Measurements from ENCODE around the gene FAM13A. TPM values are rescaled to one million over a fixed set of nuclear protein-coding genes. Genes with fewer than 3 reads are reported as not detected.

Gene FAM13A
- total and polyA plus RNA-seq, 2 donors (not counting 1 experiment from before 2014, with no cell fraction given), result 0.51 to 2.1 TPM

- no peak for ATAC-seq (ENCODE audit: low read depth)
- intact Hi-C loops (cut with micrococcal nuclease), result loop anchor here (5.0 kb wide), 1 partner anchor 1349 kb away; no protein-coding TSS in a partner anchor
- H3K36me3 ChIP-seq (replicated peaks in 1 of 2; ENCODE audit: control extremely low read depth in 1 of 2, control insufficient read depth in 1 of 2, extremely low read depth in 1 of 2, insufficient read depth in 2 of 2, low read length in 1 of 2), result no peaks in the 10 kb centered on the region
- H3K4me2 ChIP-seq (replicated peaks; ENCODE audit: low read depth, low read length, poor library complexity, severe bottlenecking), result no peak overlapping the region
- H3K4me1 ChIP-seq (ENCODE audit: control insufficient read depth in 2 of 2, insufficient read depth in 2 of 2, low read length in 2 of 2), result no peaks in the 10 kb centered on the region
- no peaks in the 10 kb centered on the region for H3K4me1 Mint-ChIP-seq
- no peaks in the 10 kb centered on the region for H3K79me2 ChIP-seq (ENCODE audit: control insufficient read depth, insufficient read depth, low read length)
- no peak overlapping the region for H3K27ac ChIP-seq (ENCODE audit: low read length in 2 of 2)
- no peak overlapping the region for H3K27ac Mint-ChIP-seq
- H4K20me1 ChIP-seq (ENCODE audit: control insufficient read depth, insufficient read depth, low read length, poor library complexity, severe bottlenecking), result no peaks in the 10 kb centered on the region
- POLR2A ChIA-PET, result no interaction called here
- no CpG with 5 or more reads among the region's 3 CpGs for WGBS (ENCODE audit: insufficient coverage)
- no peak overlapping the region for H3K4me3 Mint-ChIP-seq
- no peak overlapping the region for H2AFZ ChIP-seq (ENCODE audit: insufficient read depth, low read depth, low read length, poor library complexity, severe bottlenecking)
- TF ChIP-seq CTCF (IDR thresholded peaks at IDR 0.05), result no peak
- TF ChIP-seq EZH2 (IDR thresholded peaks at IDR 0.05; ENCODE audit: borderline replicate concordance, insufficient read depth, low read depth, low read length, poor library complexity, severe bottlenecking), result no peak
- H3K27me3 ChIP-seq (replicated peaks in 1 of 4; ENCODE audit: control extremely low read depth in 1 of 4, control insufficient read depth in 3 of 4, insufficient read depth in 4 of 4, low read length in 3 of 4), result no peaks in the 10 kb centered on the region
- peaks cover 3% of the 10 kb centered on the region for H3K27me3 Mint-ChIP-seq
- H3K9ac ChIP-seq (ENCODE audit: low read length), result no peak overlapping the region
- DNase-seq, result no peak
- CTCF ChIA-PET, result interaction anchor here (6.8 to 9.6 kb wide), 2 partner anchors 208 to 486 kb away, joined by 89 to 148 read pairs; no protein-coding TSS in a partner anchor
- no peak overlapping the region for H3K4me3 ChIP-seq (ENCODE audit: control extremely low read depth in 1 of 5, extremely low read depth in 1 of 5, insufficient read depth in 1 of 5, low read depth in 2 of 5, low read length in 4 of 5)
- H3K9me3 Mint-ChIP-seq (ENCODE audit: insufficient read depth), result no peaks in the 10 kb centered on the region
- H3K9me3 ChIP-seq (ENCODE audit: control extremely low read depth in 1 of 3, control insufficient read depth in 2 of 3, insufficient read depth in 1 of 3, low read length in 2 of 3), result no peaks in the 10 kb centered on the region
Measured at GRCh38 chr4:89026542-89026941, 30.4 kb downstream of the FAM13A start.

- Histone ChIP-seq H3K4me3 (ENCODE audit: control extremely low read depth in 1 of 5, extremely low read depth in 1 of 5, insufficient read depth in 1 of 5, low read depth in 2 of 5, low read length in 4 of 5) (no peak overlapping the region), H3K36me3 (replicated peaks in 1 of 2; ENCODE audit: control extremely low read depth in 1 of 2, control insufficient read depth in 1 of 2, extremely low read depth in 1 of 2, insufficient read depth in 2 of 2, low read length in 1 of 2) (no peaks in the 10 kb centered on the region), H3K79me2 (ENCODE audit: control insufficient read depth, insufficient read depth, low read length) (no peaks in the 10 kb centered on the region), H3K9me3 (ENCODE audit: control extremely low read depth in 1 of 3, control insufficient read depth in 2 of 3, insufficient read depth in 1 of 3, low read length in 2 of 3) (no peaks in the 10 kb centered on the region), H4K20me1 (ENCODE audit: control insufficient read depth, insufficient read depth, low read length, poor library complexity, severe bottlenecking) (no peaks in the 10 kb centered on the region), H3K27me3 (replicated peaks in 1 of 4; ENCODE audit: control extremely low read depth in 1 of 4, control insufficient read depth in 3 of 4, insufficient read depth in 4 of 4, low read length in 3 of 4) (no peaks in the 10 kb centered on the region), H3K9ac (ENCODE audit: low read length) (no peak overlapping the region), H3K4me1 (ENCODE audit: control insufficient read depth in 2 of 2, insufficient read depth in 2 of 2, low read length in 2 of 2) (no peaks in the 10 kb centered on the region), H3K27ac (ENCODE audit: low read length in 2 of 2) (no peak overlapping the region), H3K4me2 (replicated peaks; ENCODE audit: low read depth, low read length, poor library complexity, severe bottlenecking) (no peak overlapping the region), H2AFZ (ENCODE audit: insufficient read depth, low read depth, low read length, poor library complexity, severe bottlenecking) (no peak overlapping the region)
- WGBS (ENCODE audit: insufficient coverage), result no CpG with 5 or more reads among the region's 4 CpGs
- POLR2A ChIA-PET, result no interaction called here
- ATAC-seq (ENCODE audit: low read depth), result peak; percentile 73
- intact Hi-C loops (cut with micrococcal nuclease), result loop anchor here (1.0 to 5.0 kb wide), 6 partner anchors 206 to 992 kb away; no protein-coding TSS in a partner anchor
- Mint-ChIP-seq H3K27ac (no peak overlapping the region), H3K4me1 (no peaks in the 10 kb centered on the region), H3K27me3 (peaks cover 3% of the 10 kb centered on the region), H3K9me3 (ENCODE audit: insufficient read depth) (no peaks in the 10 kb centered on the region), H3K4me3 (no peak overlapping the region)
- peak; percentile 75 for DNase-seq
- TF ChIP-seq CTCF (IDR thresholded peaks at IDR 0.05) (peak; percentile 90), EZH2 (IDR thresholded peaks at IDR 0.05; ENCODE audit: borderline replicate concordance, insufficient read depth, low read depth, low read length, poor library complexity, severe bottlenecking) (no peak)
- CTCF ChIA-PET, result interaction anchor here (0.7 to 9.6 kb wide), 17 partner anchors 8 to 991 kb away, joined by 3 to 148 read pairs (median 6); no protein-coding TSS in a partner anchor
Measured at GRCh38 chr4:89024051-89024675, 32.8 kb downstream of the FAM13A start.
